Endothelial cell of umbilical vein (primary cell): ENCODE data around the gene AP4B1.

Source experiments
- EZH2 ChIP-seq: IDR thresholded peaks from 2 replicates; pipeline ENCODE4 v1.6.1; 2012; ENCODE audit warnings: borderline replicate concordance, low read depth, mild to moderate bottlenecking, moderate library complexity, low read length, inconsistent platforms; ENCODE audit not compliant: severe bottlenecking
- POLR2A ChIP-seq: IDR thresholded peaks from 2 replicates; pipeline ENCODE4 v1.6.1; 2012; ENCODE audit warnings: low read depth, mild to moderate bottlenecking, control low read depth, low read length
- POLR2AphosphoS5 ChIP-seq: IDR thresholded peaks from 2 replicates; pipeline ENCODE4 v1.6.1; 2012; ENCODE audit warnings: low read depth, mild to moderate bottlenecking, control low read depth, low read length, moderate library complexity; ENCODE audit not compliant: insufficient read depth
- TF ChIP-seq, protein P1 (sequence below), 2 donors: IDR thresholded peaks; 1 replicate in 1 of 2; 2 replicates in 1 of 2; pipeline ENCODE4 v1.5.1; 2011; ENCODE audit warnings: low read length in 2 of 2, mild to moderate bottlenecking in 2 of 2, moderate library complexity in 2 of 2, control low read depth in 1 of 2, inconsistent platforms in 1 of 2, low read depth in 1 of 2; ENCODE audit not compliant: insufficient read depth in 1 of 2; ENCODE audit errors: extremely low read depth in 1 of 2
- TF ChIP-seq, protein P2 (sequence below): IDR thresholded peaks from 2 replicates; pipeline ENCODE4 v1.6.1; 2011; ENCODE audit not compliant: insufficient read depth, insufficient read length

DNA sequence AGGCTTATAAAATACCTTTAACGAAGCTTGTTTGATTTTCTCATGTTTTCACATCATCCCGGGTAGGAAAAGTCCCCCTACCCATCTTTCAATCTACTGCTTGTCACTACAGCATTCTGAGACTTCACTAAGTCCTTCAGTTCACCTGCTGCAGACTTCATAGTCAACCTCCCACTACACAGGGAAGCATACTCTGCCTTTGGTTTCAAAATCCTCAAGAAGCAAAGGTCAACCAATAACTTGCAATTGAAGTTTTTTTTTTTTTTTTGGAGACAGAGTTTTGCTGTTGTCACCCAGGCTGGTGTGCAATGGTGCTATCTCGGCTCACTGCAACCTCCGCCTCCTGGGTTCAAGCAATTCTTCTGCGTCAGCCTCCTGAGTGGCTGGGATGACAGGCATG lies 28.4 kb downstream of the AP4B1 start:
- TF ChIP-seq POLR2A (no peak), POLR2AphosphoS5 (no peak), EZH2 (no peak)
- TF ChIP-seq, protein P1, sequence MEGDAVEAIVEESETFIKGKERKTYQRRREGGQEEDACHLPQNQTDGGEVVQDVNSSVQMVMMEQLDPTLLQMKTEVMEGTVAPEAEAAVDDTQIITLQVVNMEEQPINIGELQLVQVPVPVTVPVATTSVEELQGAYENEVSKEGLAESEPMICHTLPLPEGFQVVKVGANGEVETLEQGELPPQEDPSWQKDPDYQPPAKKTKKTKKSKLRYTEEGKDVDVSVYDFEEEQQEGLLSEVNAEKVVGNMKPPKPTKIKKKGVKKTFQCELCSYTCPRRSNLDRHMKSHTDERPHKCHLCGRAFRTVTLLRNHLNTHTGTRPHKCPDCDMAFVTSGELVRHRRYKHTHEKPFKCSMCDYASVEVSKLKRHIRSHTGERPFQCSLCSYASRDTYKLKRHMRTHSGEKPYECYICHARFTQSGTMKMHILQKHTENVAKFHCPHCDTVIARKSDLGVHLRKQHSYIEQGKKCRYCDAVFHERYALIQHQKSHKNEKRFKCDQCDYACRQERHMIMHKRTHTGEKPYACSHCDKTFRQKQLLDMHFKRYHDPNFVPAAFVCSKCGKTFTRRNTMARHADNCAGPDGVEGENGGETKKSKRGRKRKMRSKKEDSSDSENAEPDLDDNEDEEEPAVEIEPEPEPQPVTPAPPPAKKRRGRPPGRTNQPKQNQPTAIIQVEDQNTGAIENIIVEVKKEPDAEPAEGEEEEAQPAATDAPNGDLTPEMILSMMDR (IDR thresholded peaks at IDR 0.05; ENCODE audit: extremely low read depth in 1 of 2, insufficient read depth in 1 of 2, low read depth in 1 of 2, low read length in 2 of 2): no peak
- TF ChIP-seq, protein P2, sequence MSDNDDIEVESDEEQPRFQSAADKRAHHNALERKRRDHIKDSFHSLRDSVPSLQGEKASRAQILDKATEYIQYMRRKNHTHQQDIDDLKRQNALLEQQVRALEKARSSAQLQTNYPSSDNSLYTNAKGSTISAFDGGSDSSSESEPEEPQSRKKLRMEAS: no peak
